Trophoblast cell (in vitro differentiated cells and primary cell): ENCODE measurements around the gene SNUPN.

Experiments
- DNase-seq, 2 donors: peaks; one replicate each; pipeline ENCODE4 v3.0.0-alpha.2; 2016
- H2AFZ ChIP-seq: 2 replicates; pipeline ENCODE4 v1.6.1; 2013; ENCODE audit warnings: low read length, moderate library complexity, mild to moderate bottlenecking; ENCODE audit not compliant: insufficient read depth, poor library complexity
- H2AK5ac ChIP-seq: 2 replicates; pipeline ENCODE4 v1.6.1; 2013; ENCODE audit warnings: mild to moderate bottlenecking, low read length
- H2BK120ac ChIP-seq: 2 replicates; pipeline ENCODE4 v1.6.1; 2013; ENCODE audit warnings: low read length, mild to moderate bottlenecking, moderate library complexity; ENCODE audit not compliant: insufficient read depth, poor library complexity
- H2BK12ac ChIP-seq: 2 replicates; pipeline ENCODE4 v1.6.1; 2013; ENCODE audit warnings: mild to moderate bottlenecking, low read length, moderate library complexity
- H2BK5ac ChIP-seq: 2 replicates; pipeline ENCODE4 v1.6.1; 2013; ENCODE audit warnings: low read length, low read depth, moderate library complexity, mild to moderate bottlenecking; ENCODE audit not compliant: poor library complexity
- H3K14ac ChIP-seq: 2 replicates; pipeline ENCODE4 v1.6.1; 2013; ENCODE audit warnings: mild to moderate bottlenecking, low read length
- H3K18ac ChIP-seq: 2 replicates; pipeline ENCODE4 v1.6.1; 2013; ENCODE audit warnings: mild to moderate bottlenecking, low read length
- H3K23ac ChIP-seq: 2 replicates; pipeline ENCODE4 v1.6.1; 2013; ENCODE audit warnings: low read length
- H3K27ac ChIP-seq: 2 replicates; pipeline ENCODE4 v1.5.1; 2013; ENCODE audit warnings: low read depth, mild to moderate bottlenecking, inconsistent platforms, low read length, moderate library complexity
- H3K27me3 ChIP-seq: 2 replicates; pipeline ENCODE4 v1.6.1; 2013; ENCODE audit warnings: inconsistent platforms, mild to moderate bottlenecking, low read length, moderate library complexity; ENCODE audit not compliant: insufficient read depth
- H3K36me3 ChIP-seq, 2 experiments: 1 replicate in 1 of 2; 2 replicates in 1 of 2; pipeline ENCODE4 v1.6.1; 2013; ENCODE audit warnings: low read length in 2 of 2, mild to moderate bottlenecking in 2 of 2, moderate library complexity in 1 of 2; ENCODE audit not compliant: insufficient read depth in 2 of 2, control insufficient read depth in 1 of 2
- H3K4ac ChIP-seq: 2 replicates; pipeline ENCODE4 v1.6.1; 2013; ENCODE audit warnings: low read depth, mild to moderate bottlenecking, low read length, moderate library complexity
- H3K4me1 ChIP-seq, 2 experiments: 1 replicate in 1 of 2; 2 replicates in 1 of 2; pipeline ENCODE4 v1.6.1; 2013; ENCODE audit warnings: low read length in 2 of 2, mild to moderate bottlenecking in 2 of 2, moderate library complexity in 1 of 2; ENCODE audit not compliant: insufficient read depth in 2 of 2, control insufficient read depth in 1 of 2
- H3K4me2 ChIP-seq: 2 replicates; pipeline ENCODE4 v1.6.1; 2013; ENCODE audit warnings: inconsistent platforms, mild to moderate bottlenecking, low read length, moderate library complexity
- H3K4me3 ChIP-seq: 2 replicates; pipeline ENCODE4 v1.5.1; 2013; ENCODE audit warnings: mild to moderate bottlenecking, low read depth, low read length, inconsistent platforms
- H3K79me1 ChIP-seq: one replicate; pipeline ENCODE4 v1.6.1; 2013; ENCODE audit warnings: low read length
- H3K79me2 ChIP-seq: 2 replicates; pipeline ENCODE4 v1.6.1; 2013; ENCODE audit warnings: low read length, mild to moderate bottlenecking; ENCODE audit not compliant: control insufficient read depth, insufficient read depth, poor library complexity
- H3K9ac ChIP-seq: 2 replicates; pipeline ENCODE4 v1.6.1; 2013; ENCODE audit warnings: mild to moderate bottlenecking, low read length
- H3K9me3 ChIP-seq: 2 replicates; pipeline ENCODE4 v1.6.1; 2013; ENCODE audit warnings: low read depth, mild to moderate bottlenecking, control low read depth, inconsistent platforms, low read length; ENCODE audit not compliant: insufficient read depth
- H4K12ac ChIP-seq: 2 replicates; pipeline ENCODE4 v1.6.1; 2013; ENCODE audit warnings: low read depth, mild to moderate bottlenecking, low read length, moderate library complexity
- H4K8ac ChIP-seq: 2 replicates; pipeline ENCODE4 v1.6.1; 2013; ENCODE audit warnings: low read depth, mild to moderate bottlenecking, low read length, moderate library complexity
- H4K91ac ChIP-seq: one replicate; pipeline ENCODE4 v1.6.1; 2013; ENCODE audit warnings: low read depth, mild to moderate bottlenecking, low read length, moderate library complexity
- WGBS: extraction: QIAGEN DNeasy Blood & Tissue Kit; methylation state at CpG from one replicate; pipeline ENCODE4 v1.1.7; 2013; ENCODE audit warnings: missing lambda C conversion rate; ENCODE audit not compliant: insufficient read length, insufficient coverage; ENCODE audit errors: extremely low coverage; 5-methylcytosine and 5-hydroxymethylcytosine counted together

Gene SNUPN

GRCh38 chr15:75554717-75555116 lies 70.8 kb downstream of the SNUPN start:
- no peak overlapping the region for H3K18ac ChIP-seq
- H3K36me3 ChIP-seq: peaks cover 2% of the 10 kb centered on the region in 2 experiments
- no peak overlapping the region for H3K4ac ChIP-seq
- H3K9me3 ChIP-seq: no peaks in the 10 kb centered on the region
- H2BK5ac ChIP-seq: no peak overlapping the region
- no peak overlapping the region for H3K23ac ChIP-seq
- no peak overlapping the region for H2AK5ac ChIP-seq
- H3K27ac ChIP-seq: no peak overlapping the region
- no peaks in the 10 kb centered on the region for H3K27me3 ChIP-seq
- H3K4me2 ChIP-seq: no peak overlapping the region
- H4K12ac ChIP-seq: no peak overlapping the region
- H3K14ac ChIP-seq: no peak overlapping the region
- no peak overlapping the region for H2BK12ac ChIP-seq
- DNase-seq: no peak
- no peak overlapping the region for H4K8ac ChIP-seq
- H3K4me3 ChIP-seq: no peak overlapping the region
- H3K79me1 ChIP-seq: no peaks in the 10 kb centered on the region
- H2AFZ ChIP-seq: no peak overlapping the region
- no peak overlapping the region for H3K9ac ChIP-seq
- no peak overlapping the region for H4K91ac ChIP-seq
- no peak overlapping the region for H2BK120ac ChIP-seq
- no peaks in the 10 kb centered on the region for H3K79me2 ChIP-seq
- H3K4me1 ChIP-seq: peaks cover 0 to 2% of the 10 kb centered on the region in 2 experiments

GRCh38 chr15:75553659-75554058 lies 71.9 kb downstream of the SNUPN start:
- Histone ChIP-seq H3K4me2 (no peak overlapping the region), H3K27ac (no peak overlapping the region), H4K8ac (no peak overlapping the region), H3K4ac (no peak overlapping the region), H3K18ac (no peak overlapping the region), H3K27me3 (no peaks in the 10 kb centered on the region), H3K9me3 (no peaks in the 10 kb centered on the region), H2BK120ac (no peak overlapping the region), H3K9ac (no peak overlapping the region), H3K79me2 (no peaks in the 10 kb centered on the region), H2AFZ (no peak overlapping the region), H3K4me3 (no peak overlapping the region), H3K4me1 (peaks cover 0 to 2% of the 10 kb centered on the region in 2 experiments), H2BK12ac (no peak overlapping the region), H2BK5ac (no peak overlapping the region), H4K91ac (no peak overlapping the region), H3K23ac (no peak overlapping the region), H3K79me1 (no peaks in the 10 kb centered on the region), H3K14ac (no peak overlapping the region), H3K36me3 (no peaks in the 10 kb centered on the region), H4K12ac (no peak overlapping the region), H2AK5ac (no peak overlapping the region)
- peak; percentile 40 to 69 for DNase-seq

GRCh38 chr15:75551091-75551490 lies 74.4 kb downstream of the SNUPN start:
- H2AFZ ChIP-seq: no peak overlapping the region
- H3K4ac ChIP-seq: no peak overlapping the region
- WGBS: no CpG with 5 or more reads among the region's 4 CpGs
- no peak overlapping the region for H4K8ac ChIP-seq
- peak overlapping the region; percentile 6 for H2BK5ac ChIP-seq
- no peak overlapping the region for H2AK5ac ChIP-seq
- no peaks in the 10 kb centered on the region for H3K79me1 ChIP-seq
- H2BK12ac ChIP-seq: no peak overlapping the region
- no peak overlapping the region for H2BK120ac ChIP-seq
- H4K91ac ChIP-seq: no peak overlapping the region
- H3K4me3 ChIP-seq: no peak overlapping the region
- H3K4me1 ChIP-seq: peaks cover 0 to 2% of the 10 kb centered on the region in 2 experiments
- no peak overlapping the region for H3K9ac ChIP-seq
- no peak overlapping the region for H3K23ac ChIP-seq
- H3K27me3 ChIP-seq: no peaks in the 10 kb centered on the region
- H3K18ac ChIP-seq: no peak overlapping the region
- DNase-seq: peak; percentile 91 to 96
- no peak overlapping the region for H3K4me2 ChIP-seq
- H4K12ac ChIP-seq: no peak overlapping the region
- no peak overlapping the region for H3K27ac ChIP-seq
- H3K14ac ChIP-seq: no peak overlapping the region
- no peaks in the 10 kb centered on the region for H3K9me3 ChIP-seq
- H3K79me2 ChIP-seq: no peaks in the 10 kb centered on the region
- no peaks in the 10 kb centered on the region for H3K36me3 ChIP-seq
